PFSK-1 (cell line): Measurements from ENCODE around the gene SAMD1.

Experiments used
- FOXP2 ChIP-seq: optimal IDR thresholded peaks from 2 replicates; pipeline ENCODE3; 2011; ENCODE audit warnings: borderline replicate concordance, control low read depth, inconsistent platforms; ENCODE audit not compliant: insufficient read depth; ENCODE audit errors: extremely low read length, extremely low read depth
- POLR2AphosphoS5 ChIP-seq: IDR thresholded peaks from 2 replicates; pipeline ENCODE4 v1.6.1; 2012; ENCODE audit warnings: low read depth, mild to moderate bottlenecking, control low read depth, low read length, moderate library complexity
- SIN3A ChIP-seq: IDR thresholded peaks from 2 replicates; pipeline ENCODE4 v1.6.1; 2012; ENCODE audit warnings: mild to moderate bottlenecking, low read length, moderate library complexity, borderline replicate concordance; ENCODE audit not compliant: insufficient read depth
- TAF1 ChIP-seq: IDR thresholded peaks from 2 replicates; pipeline ENCODE4 v1.6.1; 2012; ENCODE audit warnings: low read length, control low read depth, borderline replicate concordance; ENCODE audit not compliant: insufficient read depth
- TF ChIP-seq, protein P1 (sequence below), 2 experiments: IDR thresholded peaks; 2 replicates each; pipeline versions ENCODE4 v1.6.1 to v1.8.0; 2011 to 2012; ENCODE audit warnings: low read depth in 2 of 2, low read length in 2 of 2, control low read depth in 1 of 2, inconsistent platforms in 1 of 2, mild to moderate bottlenecking in 1 of 2, moderate library complexity in 1 of 2; ENCODE audit not compliant: insufficient read depth in 1 of 2

Gene SAMD1

DNA sequence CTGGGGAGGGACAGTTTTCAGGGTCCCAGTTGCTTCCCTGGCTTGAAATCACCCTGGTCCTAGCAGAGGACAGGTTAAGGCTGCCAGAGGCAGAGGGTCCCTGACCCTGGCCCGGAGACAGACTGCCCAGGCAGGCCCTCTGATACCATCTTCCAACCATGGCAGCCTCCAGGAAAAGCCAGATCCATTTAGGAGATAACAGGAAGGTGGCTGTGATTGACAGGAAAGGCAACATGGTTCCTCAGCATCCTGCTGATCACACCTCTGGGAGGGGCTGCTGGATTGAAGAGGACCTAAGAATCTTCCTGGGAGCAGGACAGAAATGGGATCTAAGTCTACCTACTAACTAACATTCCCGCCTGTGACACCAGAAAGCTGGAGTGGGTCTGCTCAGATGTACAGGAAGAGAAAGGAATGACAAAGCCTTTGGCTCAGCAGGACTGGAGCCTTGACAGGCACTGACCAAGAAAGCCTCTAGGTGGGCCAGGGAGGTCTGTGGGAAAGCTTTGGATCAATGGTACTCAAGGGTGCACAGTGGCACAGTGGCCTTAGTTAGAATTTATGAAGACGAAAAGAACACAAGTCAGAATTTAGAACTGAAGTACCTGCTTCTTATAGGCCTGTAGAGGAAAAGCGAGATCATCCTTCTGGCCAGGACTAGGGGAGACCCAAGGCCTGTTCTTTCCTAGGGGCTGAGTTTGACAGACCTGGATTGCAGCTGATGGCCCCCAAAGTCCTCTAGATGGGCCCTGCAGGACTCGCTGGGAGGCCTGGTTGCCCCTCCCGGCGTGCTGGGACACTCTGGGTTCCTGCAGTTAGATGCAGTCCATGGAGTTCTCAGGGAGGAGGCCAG lies 29.3 kb upstream of the SAMD1 start:
- TF ChIP-seq, protein P1, sequence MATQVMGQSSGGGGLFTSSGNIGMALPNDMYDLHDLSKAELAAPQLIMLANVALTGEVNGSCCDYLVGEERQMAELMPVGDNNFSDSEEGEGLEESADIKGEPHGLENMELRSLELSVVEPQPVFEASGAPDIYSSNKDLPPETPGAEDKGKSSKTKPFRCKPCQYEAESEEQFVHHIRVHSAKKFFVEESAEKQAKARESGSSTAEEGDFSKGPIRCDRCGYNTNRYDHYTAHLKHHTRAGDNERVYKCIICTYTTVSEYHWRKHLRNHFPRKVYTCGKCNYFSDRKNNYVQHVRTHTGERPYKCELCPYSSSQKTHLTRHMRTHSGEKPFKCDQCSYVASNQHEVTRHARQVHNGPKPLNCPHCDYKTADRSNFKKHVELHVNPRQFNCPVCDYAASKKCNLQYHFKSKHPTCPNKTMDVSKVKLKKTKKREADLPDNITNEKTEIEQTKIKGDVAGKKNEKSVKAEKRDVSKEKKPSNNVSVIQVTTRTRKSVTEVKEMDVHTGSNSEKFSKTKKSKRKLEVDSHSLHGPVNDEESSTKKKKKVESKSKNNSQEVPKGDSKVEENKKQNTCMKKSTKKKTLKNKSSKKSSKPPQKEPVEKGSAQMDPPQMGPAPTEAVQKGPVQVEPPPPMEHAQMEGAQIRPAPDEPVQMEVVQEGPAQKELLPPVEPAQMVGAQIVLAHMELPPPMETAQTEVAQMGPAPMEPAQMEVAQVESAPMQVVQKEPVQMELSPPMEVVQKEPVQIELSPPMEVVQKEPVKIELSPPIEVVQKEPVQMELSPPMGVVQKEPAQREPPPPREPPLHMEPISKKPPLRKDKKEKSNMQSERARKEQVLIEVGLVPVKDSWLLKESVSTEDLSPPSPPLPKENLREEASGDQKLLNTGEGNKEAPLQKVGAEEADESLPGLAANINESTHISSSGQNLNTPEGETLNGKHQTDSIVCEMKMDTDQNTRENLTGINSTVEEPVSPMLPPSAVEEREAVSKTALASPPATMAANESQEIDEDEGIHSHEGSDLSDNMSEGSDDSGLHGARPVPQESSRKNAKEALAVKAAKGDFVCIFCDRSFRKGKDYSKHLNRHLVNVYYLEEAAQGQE (IDR thresholded peaks at IDR 0.05; ENCODE audit: insufficient read depth in 1 of 2, low read depth in 2 of 2, low read length in 2 of 2): no peak
- TF ChIP-seq SIN3A (no peak), POLR2AphosphoS5 (no peak), FOXP2 (no peak)

DNA sequence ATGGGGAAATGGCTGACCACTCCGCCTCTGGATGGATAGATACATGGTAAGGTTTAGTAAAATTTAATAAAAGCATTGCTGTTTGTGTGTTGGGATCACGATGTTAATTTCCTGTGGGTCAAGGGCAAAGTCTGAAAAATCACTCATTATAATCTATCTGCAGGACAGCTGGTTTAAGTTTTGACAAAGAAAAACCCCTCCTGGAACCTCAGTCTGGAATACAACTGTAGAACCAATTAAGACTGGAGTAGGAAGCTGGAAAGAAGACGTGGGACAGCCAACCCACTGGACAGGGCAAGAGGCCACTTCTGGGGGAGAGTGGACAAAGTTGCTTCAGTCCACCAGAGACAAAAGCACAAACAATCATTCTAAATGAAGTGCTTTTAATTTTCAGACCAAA lies 28.6 kb upstream of the SAMD1 start:
- TF ChIP-seq FOXP2 (no peak), TAF1 (no peak), SIN3A (no peak), POLR2AphosphoS5 (no peak)
- TF ChIP-seq, protein P1 (IDR thresholded peaks at IDR 0.05; ENCODE audit: insufficient read depth in 1 of 2, low read depth in 2 of 2, low read length in 2 of 2): no peak

DNA sequence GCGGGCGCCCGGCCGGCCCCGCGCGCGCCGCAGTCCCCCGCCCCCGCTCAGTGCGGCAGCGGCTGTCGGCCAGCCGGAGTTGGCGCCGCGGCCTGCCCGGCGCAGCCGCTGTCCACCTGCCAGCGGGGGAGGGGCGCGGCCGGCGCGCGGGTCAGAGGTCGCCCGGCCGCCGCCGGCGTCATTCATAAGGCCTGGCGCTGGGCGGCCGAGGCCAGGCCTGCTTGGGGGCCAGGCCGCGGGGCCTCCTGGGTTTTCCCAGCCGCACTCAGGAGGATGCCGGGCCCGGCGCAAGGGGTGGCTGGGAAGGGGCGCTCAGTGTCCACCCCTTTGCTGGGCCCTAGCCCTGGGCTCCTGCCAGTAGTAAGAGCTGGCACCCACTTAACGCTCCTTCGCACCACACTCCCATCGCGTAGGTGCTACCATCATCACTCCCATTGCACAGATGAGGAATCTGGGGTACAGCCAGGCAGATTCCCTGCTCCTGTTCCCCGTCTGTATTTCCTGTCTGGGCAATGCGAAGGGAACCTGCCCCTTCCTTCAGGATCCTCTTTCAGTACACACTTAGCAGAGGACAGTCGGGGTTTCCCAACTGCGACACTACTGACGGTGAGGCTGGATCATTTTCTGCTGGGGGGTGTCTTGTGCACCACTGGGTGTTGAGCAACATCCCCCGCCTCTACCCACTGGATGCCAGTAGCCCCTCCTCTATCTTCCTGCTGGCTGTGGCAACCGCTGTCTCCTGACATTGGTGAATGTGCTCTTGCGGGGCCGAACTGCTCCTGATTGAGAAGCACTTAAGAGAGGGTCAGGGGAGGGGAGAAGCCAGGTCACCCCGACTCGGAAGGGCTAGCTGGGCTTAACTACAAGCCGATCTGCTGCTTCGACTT lies 27.9 kb upstream of the SAMD1 start:
- TF ChIP-seq SIN3A (no peak), FOXP2 (peak; percentile 13), POLR2AphosphoS5 (no peak)
- TF ChIP-seq, protein P1 (IDR thresholded peaks at IDR 0.05; ENCODE audit: insufficient read depth in 1 of 2, low read depth in 2 of 2, low read length in 2 of 2): no peak

DNA sequence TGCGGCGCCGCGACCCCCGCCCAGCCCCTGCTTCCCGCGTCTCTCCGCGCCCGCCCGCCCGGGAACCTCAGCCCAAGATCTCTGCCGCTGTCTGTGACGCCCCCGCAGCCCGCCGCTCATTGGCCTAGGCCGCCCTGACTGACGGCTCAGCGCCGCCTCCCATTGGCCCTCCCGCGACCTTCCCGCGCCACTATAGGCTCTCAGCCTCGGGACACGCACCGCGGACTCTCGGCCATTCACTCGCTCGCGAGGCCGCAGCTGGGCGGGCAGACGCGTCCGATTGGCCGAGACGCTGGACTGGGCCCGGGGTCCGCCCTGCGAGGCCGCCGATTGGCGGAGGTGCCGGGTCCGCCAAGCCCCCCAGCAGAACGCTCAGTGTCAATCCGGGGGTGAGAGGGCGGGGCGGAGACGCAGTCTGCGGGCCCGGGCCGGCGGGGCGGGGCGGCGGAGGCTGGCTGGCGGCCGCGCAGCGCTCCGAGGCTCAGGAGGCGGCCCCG lies 27.2 kb upstream of the SAMD1 start, which contains the start of gene PRKACA:
PRKACA (minus strand) TSS at position 95 of the 497 bp plus-strand sequence. CDS start 215 bp downstream, outside the sequence.
- TF ChIP-seq TAF1 (0 out of 2 replicates have a peak, but pooled peaks have one; percentile 33), POLR2AphosphoS5 (no peak)

DNA sequence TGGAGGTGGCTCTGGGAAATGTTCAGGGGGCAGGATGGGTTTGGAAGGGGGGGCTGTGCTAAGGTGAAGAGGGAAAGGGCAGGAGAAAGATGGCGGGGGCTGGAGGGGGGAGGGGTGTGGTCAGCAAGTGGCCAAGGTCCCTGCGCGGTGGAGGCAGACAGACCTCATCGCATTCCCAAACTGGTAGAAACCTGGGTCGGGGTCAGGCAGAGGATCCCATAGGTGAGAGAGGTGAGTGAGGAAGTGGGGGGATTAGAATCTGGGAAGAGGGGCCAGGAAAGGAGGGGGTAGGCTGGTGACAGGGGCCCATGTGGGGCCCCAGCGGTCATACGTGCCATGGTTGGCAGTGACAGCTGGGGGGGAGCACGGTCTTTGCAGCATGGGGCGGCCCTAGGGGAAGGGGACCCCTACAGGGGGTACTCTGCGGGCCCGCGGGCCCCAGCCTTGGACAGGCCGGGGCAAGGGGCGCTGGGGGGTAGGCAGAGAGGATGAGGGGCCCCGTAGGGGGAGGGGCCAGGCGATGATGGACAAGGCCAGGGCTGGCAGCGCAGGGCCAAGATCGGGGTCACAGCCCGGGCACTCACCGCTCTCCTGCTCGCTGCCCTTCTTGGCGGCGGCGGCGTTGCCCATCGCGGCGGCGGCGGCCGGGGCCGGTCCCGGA lies 26.5 kb upstream of the SAMD1 start:
- no peak for TF ChIP-seq FOXP2
- no peak for TF ChIP-seq POLR2AphosphoS5
- no peak for TF ChIP-seq TAF1
- TF ChIP-seq, protein P1 (IDR thresholded peaks at IDR 0.05; ENCODE audit: insufficient read depth in 1 of 2, low read depth in 2 of 2, low read length in 2 of 2): no peak
- 0 out of 2 replicates have a peak, but pooled peaks have one; percentile 10 for TF ChIP-seq SIN3A
